Tibial nerve (tissue), 4 donors: Measurements from ENCODE around the gene UBE2H.

Experiments
- EP300 ChIP-seq, 2 donors: sonication (generic); formaldehyde crosslinking; IDR thresholded peaks; one replicate each; pipeline ENCODE4 v1.6.1; 2017; ENCODE audit warnings: antibody characterized with exemption in 2 of 2, mild to moderate bottlenecking in 1 of 2
- POLR2A ChIP-seq, 2 donors: fragments of 450-650 bp; IDR thresholded peaks; one replicate each; pipeline ENCODE4 v1.6.1; 2017; ENCODE audit warnings: antibody characterized with exemption in 2 of 2, mild to moderate bottlenecking in 2 of 2, moderate library complexity in 2 of 2
- TF ChIP-seq, protein P1 (sequence below), 5 experiments: fragments of 200-600 bp in 3 of 5; fragments of 450-650 bp in 2 of 5; sonication (generic) in 3 of 5; IDR thresholded peaks; one replicate each; pipeline ENCODE4 v1.5.1; 2016 to 2019; ENCODE audit warnings: antibody characterized with exemption in 5 of 5, mild to moderate bottlenecking in 3 of 5, moderate library complexity in 2 of 5

GRCh38 chr7:129798616-129799349 lies 154.0 kb downstream of the UBE2H start:
- TF ChIP-seq, protein P1, sequence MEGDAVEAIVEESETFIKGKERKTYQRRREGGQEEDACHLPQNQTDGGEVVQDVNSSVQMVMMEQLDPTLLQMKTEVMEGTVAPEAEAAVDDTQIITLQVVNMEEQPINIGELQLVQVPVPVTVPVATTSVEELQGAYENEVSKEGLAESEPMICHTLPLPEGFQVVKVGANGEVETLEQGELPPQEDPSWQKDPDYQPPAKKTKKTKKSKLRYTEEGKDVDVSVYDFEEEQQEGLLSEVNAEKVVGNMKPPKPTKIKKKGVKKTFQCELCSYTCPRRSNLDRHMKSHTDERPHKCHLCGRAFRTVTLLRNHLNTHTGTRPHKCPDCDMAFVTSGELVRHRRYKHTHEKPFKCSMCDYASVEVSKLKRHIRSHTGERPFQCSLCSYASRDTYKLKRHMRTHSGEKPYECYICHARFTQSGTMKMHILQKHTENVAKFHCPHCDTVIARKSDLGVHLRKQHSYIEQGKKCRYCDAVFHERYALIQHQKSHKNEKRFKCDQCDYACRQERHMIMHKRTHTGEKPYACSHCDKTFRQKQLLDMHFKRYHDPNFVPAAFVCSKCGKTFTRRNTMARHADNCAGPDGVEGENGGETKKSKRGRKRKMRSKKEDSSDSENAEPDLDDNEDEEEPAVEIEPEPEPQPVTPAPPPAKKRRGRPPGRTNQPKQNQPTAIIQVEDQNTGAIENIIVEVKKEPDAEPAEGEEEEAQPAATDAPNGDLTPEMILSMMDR (IDR thresholded peaks at IDR 0.05): no peak
- no peak for TF ChIP-seq POLR2A (IDR thresholded peaks at IDR 0.05)
- TF ChIP-seq EP300 (IDR thresholded peaks at IDR 0.05): no peak
